HS-27A (cell line): ENCODE measurements around the gene DPY19L1.
"Not testable (repeated sequence)": the region's sequence is repeated elsewhere in the genome, so short reads cannot be mapped to it uniquely, and the experiment has no call there.

Source experiments
- DNase-seq: peaks from one replicate; pipeline ENCODE4 v3.0.0-alpha.2; 2012; ENCODE audit warnings: low read depth, missing footprints

The DPY19L1 gene

DNA sequence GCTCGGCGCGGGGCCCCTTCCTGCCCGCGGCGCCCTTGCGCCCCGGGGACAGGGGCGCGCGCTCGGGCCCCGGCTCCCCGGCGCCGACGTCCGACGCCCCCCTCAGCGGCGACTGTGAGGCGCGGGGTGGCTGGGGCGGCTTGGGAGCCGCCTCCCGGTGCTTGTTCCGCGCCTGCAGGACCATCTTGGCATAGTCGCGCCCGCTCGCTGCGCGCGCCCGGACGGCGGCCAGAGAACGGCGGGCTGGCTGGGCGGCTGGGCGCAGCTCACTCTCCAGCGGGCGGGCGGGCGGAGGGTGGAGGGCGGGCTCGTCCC is at the start of gene DPY19L1:
DPY19L1 (minus strand) TSS at position 275 of the 315 bp plus-strand sequence; CDS start at position 184, 91 bp downstream.
- no peak for DNase-seq

DNA sequence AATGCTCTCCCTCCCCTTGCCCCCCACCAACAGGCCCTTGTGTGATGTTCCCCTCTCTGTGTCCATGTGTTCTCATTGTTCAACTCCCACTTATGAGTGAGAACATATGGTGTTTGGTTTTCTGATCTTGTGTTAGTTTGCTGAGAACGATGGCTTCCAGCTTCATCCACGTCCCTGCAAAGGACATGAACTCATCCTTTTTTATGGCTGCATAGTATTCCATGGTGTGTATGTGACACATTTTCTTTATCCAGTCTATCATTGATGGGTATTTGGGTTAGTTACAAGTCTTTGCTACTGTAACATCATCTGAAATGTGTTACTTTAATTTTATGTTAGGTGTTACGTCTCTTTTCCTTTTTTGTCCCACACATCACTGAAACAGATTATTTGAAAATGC is 42.2 kb upstream of the DPY19L1 start:
- DNase-seq = not testable (repeated sequence)

DNA sequence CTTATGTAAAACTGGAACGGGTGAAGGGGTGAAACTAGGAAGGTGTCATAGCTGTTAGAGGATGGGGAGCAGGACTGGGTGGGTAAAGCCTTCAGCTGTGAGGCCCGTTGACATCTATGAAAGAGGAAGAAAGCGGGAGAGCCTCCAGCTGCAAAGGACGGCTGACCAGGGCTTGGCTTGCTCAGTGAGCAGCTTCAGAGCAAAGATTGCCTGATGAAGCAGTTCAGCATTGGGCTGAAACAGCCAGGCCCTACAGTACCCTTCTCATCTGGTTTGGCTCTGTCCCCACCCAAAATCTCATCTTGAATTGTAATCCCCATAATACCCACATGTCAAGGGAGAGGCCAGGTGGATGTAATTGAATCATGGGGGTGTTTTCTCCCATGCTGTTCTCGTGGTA is 36.7 kb upstream of the DPY19L1 start:
- DNase-seq = not testable (repeated sequence)

DNA sequence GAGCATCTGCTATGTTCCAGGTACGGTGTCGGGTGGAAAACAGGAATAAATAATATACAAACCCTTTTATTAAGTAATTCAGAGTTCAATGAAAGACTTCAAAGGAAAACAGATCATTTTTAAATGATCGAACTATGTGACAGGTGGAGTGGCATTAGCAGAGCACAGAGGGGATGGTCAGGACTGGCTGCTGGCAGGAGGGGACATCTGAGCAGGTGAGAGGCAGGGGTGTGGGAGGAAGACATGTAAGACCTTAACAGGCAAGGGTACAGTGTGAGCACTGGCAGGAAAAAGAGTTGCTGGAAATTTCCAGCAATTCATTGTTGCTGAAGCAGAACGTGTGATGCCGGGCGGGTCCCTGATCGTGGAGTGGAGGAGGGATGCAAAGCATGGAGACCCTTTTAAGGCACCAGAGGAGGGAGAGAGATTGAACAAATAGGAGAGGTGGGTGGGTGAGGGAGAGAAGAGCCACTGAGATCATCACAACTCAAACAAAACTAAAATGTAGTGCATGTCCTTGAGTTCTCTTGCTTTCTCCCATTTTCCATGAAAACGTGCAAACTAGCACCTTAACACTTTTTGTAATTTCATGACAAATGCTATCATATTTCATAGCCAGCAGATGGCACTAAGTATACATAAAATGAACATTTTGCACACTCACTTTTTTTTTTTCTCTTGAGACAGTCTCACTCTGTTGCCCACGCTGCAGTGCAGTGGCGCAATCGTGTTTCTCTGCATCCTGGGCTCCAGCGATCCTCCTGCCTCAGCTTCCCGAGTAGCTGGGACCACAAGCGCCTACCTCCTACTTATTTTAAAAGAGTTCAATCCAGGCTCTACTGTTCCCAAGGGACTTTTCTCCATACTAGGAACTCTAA is 35.9 kb upstream of the DPY19L1 start:
- not testable (repeated sequence) for DNase-seq

DNA sequence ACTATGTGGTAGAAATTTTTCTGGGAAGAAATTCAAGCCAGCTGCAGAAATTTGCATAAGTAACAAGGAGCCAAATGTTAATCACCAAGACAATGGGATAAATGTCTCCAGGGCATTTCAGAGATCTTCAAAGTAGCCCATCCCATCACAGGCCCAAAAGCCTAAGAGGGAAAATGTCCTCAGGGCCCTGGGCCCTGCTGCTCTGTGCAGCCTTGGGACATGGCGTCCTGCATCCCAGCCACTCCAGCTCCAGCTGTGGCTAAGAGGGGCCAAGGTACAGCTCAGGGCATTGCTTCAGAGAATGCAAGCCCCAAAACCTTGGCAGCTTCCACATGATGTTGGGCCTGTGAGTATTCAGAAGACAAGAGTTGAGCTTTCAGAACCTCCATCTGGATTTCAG is 31.8 kb upstream of the DPY19L1 start:
- not testable (repeated sequence) for DNase-seq

DNA sequence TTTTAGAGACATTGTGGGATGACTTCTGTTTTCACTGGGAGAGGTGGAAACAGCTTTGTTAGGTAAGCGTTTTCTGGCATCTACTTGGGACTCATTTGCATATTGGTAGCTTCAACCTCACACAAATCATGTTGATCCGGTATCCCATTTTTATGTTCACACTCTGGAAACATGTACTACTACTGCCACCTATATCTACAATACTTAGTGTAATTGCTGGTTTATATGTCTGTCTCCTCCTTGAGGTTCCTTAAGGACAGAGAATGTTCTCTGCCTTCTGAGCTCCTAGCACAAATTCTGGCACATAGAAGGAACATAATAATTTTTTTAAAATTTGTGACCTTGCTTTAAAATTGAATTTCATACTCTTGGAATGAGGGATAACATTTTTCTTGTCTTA is 28.1 kb upstream of the DPY19L1 start:
- not testable (repeated sequence) for DNase-seq

DNA sequence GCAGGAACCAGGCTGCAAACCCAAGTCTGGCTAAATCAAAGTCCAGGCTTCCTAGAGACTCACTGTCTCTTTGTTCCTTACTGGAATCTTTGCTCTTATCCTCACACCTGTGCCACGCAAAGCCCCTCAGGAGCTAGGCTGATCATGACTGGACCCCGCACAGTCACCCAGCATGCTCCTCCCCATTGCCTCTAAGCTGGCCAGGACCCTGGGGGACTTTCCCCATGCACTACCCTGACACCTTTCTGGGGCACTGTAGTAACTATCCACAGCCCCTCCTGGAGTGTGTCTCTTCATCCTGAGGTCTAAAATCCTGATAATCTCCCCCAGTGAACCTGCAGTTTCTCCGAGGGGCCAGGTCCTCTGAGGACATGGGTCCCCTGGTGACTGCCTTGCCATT is 21.3 kb upstream of the DPY19L1 start:
- not testable (repeated sequence) for DNase-seq

DNA sequence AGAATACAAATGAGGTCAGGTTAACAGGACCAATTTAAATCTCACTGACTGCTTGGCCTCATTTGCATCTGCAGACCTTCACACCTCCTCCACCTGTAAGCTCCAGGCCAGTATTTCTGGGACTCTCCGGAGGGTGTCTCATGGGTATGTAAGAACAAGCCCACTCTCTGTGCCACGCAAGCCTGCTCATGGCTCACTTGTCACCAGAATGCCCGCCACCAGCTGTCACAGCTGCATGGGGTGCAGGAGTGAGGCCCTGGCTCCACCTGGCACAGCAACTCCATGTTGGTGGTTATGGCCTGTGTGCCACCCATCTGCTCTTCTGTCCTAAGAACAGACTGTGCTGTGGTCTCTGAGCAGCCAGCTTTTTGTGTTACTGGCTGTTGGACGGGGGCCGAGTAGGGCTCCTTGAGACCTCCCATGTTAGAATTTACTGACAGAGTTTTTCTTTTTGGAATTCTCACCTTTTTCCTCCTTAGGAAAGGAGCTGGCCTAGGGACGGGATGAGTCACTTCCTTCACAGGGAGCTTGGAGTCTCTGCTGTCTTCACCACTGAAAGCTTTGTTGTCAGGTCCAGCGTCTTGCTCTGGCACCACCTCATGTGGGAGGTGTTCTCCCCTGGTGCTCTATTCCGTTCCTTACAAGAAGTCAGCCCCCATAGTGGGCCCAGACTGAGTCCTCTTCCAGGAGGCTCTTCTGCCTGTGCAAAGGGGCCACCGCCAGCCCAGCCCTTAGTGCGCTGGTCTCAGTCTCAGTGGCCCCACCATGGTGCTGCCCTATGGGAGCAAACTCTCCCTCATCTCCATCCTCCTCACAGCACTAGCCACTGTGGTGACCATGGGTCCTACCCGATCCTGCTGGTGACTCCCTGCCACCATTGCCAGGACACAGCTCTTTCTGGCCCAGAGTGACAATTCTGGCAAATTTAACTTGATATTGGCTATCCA is 20.5 kb upstream of the DPY19L1 start:
- not testable (repeated sequence) for DNase-seq

DNA sequence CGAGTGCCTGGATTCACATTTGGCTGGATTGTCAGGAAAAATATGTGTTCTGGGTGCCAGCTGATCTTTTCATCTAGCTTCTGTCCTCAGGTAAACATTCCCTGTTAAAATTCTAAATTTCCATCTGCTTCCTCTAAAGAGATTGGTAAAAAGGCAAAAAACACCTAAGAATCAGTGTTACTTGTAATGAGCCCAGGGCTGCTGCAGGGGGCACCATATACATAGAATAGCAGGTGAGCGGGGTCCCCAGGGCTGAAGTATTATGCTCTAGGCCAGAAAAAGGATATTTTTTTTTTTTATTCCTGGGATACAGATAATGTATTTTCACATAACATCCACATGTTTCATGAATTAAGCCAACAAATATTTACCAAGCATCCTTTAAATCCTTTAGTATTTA is 18.4 kb upstream of the DPY19L1 start:
- DNase-seq = not testable (repeated sequence)

DNA sequence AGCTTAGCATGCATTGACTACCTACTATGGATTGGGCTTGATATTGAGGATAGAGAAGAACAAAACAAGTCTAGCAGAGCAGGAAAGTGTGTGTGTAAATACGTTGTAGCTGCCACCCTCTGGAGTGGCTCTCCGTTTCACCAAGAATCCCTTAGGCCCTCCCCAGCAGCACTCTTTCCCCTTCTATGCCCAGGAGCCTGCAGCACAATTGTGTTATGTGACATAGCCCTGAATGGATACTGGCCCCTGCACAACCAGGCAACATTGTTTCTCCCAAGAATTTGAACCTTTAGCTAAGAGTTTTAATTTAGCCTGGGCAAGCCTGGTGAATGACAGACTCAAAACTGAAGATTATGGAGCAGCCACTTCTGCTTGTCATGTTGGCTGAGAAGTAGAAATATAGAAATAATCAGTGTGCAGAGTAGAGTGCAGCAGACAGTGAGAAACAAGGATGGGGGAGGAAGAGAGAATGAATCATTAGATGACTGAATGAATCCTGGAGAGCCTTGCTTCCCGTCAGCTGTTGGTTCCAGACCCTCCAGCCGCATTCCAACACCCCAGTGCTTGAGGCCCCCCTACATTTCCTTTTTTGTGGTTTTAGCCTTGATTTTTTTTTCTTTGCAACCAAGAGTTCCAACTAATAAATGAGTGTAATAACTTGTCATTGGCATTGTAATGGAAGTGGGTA is 16.3 kb upstream of the DPY19L1 start:
- not testable (repeated sequence) for DNase-seq

DNA sequence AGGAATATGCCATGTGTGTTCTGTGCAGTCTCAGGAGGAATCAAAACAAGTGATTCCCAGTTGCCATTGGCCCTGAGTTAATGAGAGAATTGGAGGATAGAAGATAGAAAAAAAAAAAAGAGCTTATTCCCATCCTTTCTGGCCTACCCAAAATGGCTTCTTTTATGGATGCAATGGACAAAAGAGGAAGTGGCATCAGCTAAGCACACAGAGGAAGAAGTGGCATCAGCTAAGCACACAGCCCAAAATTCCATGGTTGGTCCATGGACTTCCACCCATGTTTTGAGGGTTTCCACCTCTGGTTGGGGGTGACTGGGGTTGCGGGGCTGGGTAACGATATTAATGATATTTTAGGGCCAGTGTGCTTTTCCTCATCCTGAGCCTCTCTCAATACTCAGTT is 11.1 kb upstream of the DPY19L1 start:
- not testable (repeated sequence) for DNase-seq

DNA sequence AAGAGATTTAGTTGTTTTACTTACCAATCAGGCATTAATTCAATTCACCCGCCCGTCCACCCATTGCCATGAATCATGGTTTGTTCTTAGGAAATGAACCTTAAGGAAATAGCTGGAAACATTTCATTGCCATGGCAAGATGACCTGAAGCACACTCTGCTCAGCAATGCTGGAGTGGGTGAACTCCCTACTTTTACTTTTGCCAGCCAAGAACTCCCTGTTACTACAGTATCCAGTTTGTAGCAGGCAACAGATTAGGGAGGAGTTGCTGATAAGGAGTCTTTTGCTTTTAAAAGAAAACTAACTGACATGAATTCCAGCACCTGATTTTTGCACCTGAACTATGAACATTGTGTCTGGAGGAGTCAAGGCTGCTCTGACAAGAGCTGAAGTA is 10.6 kb upstream of the DPY19L1 start:
- DNase-seq = not testable (repeated sequence)

DNA sequence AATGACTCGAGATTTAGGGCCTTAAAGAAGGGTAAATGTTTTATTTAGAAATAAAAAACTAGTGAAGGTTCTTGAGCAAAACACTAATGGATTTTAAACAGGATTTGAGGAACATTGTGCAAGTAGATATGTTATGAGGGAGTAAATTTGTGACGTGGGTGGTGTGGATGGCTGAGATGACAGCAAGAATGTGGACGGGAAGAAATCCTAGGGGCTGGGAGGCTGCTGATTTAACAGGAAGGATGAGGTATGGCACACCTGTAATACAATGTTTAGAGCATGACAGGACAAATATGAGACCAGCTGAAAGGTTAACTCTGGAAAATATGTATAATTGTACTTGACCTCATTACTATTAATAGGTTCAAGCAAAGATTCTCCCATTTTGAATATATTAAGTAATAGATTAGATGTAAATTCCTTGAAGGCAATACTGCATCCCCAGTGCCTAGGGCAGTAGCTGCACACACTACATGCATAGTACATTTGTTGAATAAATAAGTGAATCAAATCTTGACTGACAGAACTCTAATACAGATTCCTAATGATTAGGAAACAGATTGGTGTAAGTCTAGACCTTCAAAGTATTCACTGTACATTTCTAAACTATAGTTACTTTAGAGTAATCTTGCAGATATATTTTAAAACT is 10.1 kb upstream of the DPY19L1 start:
- DNase-seq = not testable (repeated sequence)

DNA sequence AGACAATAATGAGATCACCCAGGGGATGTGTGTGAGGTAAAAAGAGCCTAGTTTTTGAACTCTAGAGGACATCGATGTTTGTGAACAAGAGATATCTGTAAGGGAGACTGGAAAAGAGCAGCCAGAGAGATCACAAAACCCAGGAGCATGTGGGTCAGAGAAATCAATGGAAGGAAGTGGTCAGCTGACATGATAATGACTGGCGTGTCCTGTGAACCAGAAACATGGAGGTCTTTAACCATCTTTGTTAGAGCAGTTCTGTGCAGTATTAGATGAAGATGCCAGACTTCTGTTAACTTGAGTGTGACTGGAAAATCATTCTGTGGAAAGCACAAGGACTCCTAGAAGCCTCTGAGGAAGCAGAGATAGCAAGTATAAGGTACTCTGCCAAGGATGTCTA is 6.0 kb upstream of the DPY19L1 start:
- DNase-seq = not testable (repeated sequence)

DNA sequence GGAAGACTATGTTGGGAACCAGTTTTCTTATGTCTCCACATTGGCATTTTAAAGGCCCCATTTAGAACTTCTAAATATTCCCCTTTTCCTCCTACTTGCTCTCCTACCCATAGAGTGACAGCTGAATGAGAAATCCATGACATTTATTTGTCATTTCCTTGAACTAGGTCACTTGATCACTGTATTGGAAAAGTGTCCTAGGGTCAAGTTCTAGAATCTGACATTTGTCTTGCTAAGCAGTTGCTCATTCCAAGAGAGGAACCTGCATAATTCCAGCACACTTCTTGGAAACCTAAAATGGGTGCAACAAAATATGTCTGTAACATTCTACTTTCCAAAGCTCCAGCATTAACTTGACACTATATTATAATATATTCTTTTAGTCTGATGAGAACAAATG is 3.6 kb upstream of the DPY19L1 start:
- no peak for DNase-seq

DNA sequence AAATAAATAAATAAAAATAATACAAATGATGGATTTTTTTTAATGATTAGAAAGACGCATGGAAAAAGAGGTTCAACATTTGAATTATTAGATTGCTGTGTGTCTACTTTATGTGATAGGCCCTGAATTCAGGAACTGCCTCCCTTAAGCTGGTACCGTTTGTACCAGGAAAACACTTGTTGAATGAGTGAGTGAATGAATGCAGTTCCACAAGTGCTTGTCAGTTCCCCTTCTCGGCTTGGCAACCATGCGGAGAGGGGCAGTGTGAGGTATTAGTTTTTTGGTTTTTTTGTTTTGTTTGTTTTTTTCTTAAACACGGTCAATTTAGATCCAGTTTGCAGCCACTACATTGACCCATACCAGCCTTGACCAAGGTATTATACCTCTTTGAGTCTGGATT is 2.1 kb upstream of the DPY19L1 start:
- no peak for DNase-seq

DNA sequence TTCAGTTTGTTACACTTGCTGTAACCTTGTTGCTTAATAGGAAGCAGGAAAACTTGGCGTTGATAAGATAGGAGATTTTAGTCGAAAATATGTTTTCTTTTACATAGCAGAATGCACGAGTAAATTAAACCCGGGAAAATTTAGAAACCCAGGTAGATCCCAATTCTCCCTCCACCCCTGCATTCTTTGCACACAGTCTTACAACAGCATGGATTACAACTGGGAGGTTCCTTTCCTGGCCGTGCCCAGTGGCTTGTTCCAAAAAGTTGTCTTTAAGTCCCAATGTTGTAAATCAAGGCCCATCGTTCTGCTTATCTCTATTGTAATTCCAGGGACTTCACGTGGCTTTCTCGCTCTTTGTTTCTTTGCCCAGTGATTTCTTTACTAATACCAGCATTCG is 1.1 kb upstream of the DPY19L1 start:
- no peak for DNase-seq

DNA sequence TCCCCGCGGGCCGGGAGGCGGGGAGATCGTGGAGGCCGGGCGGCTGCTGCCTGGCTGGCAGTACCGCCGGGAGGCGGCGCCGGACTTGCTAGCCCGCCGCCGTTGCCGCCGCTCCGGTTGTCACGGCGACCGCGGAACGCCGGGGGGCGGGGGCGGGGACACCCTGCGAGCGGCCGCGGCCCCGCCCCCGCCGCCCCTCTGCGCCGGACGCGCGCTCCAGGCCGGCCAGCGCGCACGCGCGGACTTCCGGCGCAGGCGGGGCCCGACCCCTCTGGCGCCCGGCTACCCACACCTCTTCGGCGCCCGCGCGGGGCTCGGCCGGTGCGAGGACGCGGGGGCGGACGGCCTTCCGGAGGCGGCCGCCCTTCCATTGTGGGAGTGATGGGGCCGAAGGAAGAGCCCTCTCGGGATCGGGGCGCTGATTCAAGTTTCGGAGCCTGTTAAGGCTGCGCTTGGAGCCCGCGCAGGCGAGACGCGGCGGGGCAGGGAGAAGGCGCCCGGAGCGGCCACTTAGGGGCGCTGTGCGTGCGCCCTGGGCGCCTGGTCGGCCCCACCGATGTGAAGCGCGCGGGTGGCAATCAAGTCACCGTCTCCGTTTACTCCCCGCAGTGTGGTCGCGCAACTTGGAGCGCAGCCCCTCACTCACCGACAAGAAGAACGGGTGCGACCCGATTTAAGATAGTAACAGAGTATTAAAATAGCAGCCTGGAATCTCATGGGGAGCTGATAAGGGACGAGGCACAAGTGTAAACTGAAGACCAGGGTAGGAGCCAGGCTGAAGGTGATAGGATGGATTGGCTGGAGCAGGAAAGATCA is 449 bp upstream of the DPY19L1 start:
- DNase-seq = peak; percentile 46

DNA sequence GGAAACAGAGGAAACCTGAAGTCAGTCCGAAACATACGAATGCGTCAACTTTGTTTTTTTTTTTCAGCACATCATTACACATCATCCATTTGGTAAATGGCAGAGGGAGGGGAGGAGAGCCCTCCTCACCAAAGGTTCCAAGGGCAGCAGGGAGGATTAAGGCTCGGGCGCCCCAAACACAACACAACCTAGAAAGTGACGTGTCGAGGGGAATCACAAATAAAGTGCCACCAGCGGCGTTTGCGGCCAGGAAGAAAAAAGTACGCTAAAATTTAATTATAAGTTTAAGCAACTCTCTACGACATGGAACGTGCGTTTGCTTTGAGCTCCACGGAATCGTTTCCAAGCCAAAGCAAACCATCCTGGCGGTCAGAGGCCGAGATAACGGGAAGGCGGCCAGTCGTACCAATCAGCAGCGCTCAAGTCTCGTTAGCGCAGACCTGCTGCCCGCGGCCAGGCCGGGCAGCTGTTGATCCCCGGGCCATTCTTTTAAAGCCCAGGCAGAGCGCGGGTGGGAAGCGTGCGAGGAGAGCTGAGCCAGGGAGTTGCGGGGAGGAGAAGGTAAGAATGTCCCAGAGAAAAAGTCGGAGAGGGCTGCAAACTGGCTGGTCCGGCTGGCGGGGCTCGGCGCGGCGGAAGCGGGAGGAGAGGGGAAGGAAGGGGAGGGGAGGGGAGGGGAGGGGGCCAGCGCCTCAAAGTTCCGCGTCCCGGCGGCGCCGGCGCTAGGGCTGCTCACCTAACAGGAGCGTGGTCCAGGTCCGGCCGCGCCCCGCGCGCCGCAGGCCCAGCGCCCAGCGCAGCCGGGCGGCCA is 719 bp downstream of the DPY19L1 start:
- no peak for DNase-seq

DNA sequence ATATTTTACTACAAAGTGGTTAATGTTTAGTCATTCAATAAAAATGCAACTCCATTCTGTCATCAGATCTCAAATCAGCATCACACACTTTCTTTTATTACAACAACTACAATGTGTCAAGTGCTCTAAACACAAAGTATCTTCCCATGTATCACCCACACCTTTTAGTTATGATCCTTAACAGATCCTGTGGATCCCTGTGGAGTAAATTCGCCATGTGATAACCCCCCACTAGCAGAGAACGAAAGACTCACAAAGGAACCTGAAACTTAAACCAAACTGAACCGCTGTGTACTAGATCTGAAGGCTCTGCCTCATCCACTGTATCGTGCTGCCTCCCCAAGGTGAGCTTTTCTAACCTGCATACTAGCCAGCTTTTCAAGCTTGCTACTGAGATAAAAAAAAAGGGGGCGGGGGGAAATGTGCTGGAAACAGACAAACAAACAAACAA is 1.7 kb downstream of the DPY19L1 start:
- no peak for DNase-seq
